Measurements from ENCODE around the gene FBXL17.

The FBXL17 gene

GRCh38 chr5:107893642-107894041 lies 488.3 kb downstream of the FBXL17 start (continued):
- TF ChIP-seq WT1 (tag by site-specific recombination; IDR thresholded peaks at IDR 0.05), result no peak
- TF ChIP-seq ZNF777 (tag by site-specific recombination; IDR thresholded peaks at IDR 0.05; ENCODE audit: borderline replicate concordance), result no peak
- TF ChIP-seq ZNF350 (tag by site-specific recombination; IDR thresholded peaks at IDR 0.05), result no peak
- TF ChIP-seq GLI4 (tag by site-specific recombination; IDR thresholded peaks at IDR 0.05), result no peak
- no peak for TF ChIP-seq ZNF133 (tag by site-specific recombination; IDR thresholded peaks at IDR 0.05)

GRCh38 chr5:107889387-107889786 lies 492.5 kb downstream of the FBXL17 start:
- H3K27ac ChIP-seq (ENCODE audit: extremely low read depth, low read depth, low read length), result no peak overlapping the region
- POLR2A ChIA-PET, result no interaction called here
- no peak overlapping the region for H3K4me3 ChIP-seq (ENCODE audit: low read depth, low read length)
- H3K9me3 ChIP-seq (ENCODE audit: control insufficient read depth, insufficient read depth, low read depth, low read length), result no peaks in the 10 kb centered on the region
- TF ChIP-seq ZBTB44 (tag by site-specific recombination; IDR thresholded peaks at IDR 0.05), result no peak
- no peak for TF ChIP-seq HOXD13 (CRISPR knock-in tag; IDR thresholded peaks at IDR 0.05; ENCODE audit: borderline replicate concordance)
- no peak for TF ChIP-seq ZNF621 (tag by site-specific recombination; IDR thresholded peaks at IDR 0.05)
- TF ChIP-seq ZNF837 (tag by site-specific recombination; IDR thresholded peaks at IDR 0.05), result no peak
- TF ChIP-seq ZNF501 (tag by site-specific recombination; IDR thresholded peaks at IDR 0.05), result no peak
- TF ChIP-seq ZFP69B (tag by site-specific recombination; IDR thresholded peaks at IDR 0.05), result no peak
- TF ChIP-seq ZNF404 (tag by site-specific recombination; IDR thresholded peaks at IDR 0.05), result no peak
- no peak for TF ChIP-seq ZSCAN18 (tag by site-specific recombination; IDR thresholded peaks at IDR 0.05)
- no peak for TF ChIP-seq ZNF585B (tag by site-specific recombination; IDR thresholded peaks at IDR 0.05)
- no peak for TF ChIP-seq MZF1 (tag by site-specific recombination; IDR thresholded peaks at IDR 0.05; ENCODE audit: borderline replicate concordance)
- no peak for TF ChIP-seq YY1 (tag by site-specific recombination; IDR thresholded peaks at IDR 0.05)
- no peak for TF ChIP-seq ZNF211 (tag by site-specific recombination; IDR thresholded peaks at IDR 0.05; ENCODE audit: low read depth)
- no peak for TF ChIP-seq ZNF292 (tag by site-specific recombination; IDR thresholded peaks at IDR 0.05; ENCODE audit: borderline replicate concordance, low read depth)
- TF ChIP-seq PATZ1 (tag by site-specific recombination; IDR thresholded peaks at IDR 0.05), result no peak
- TF ChIP-seq ZNF777 (tag by site-specific recombination; IDR thresholded peaks at IDR 0.05; ENCODE audit: borderline replicate concordance), result no peak
- TF ChIP-seq KLF9 (tag by site-specific recombination; IDR thresholded peaks at IDR 0.05; ENCODE audit: low read depth), result no peak
- TF ChIP-seq GLIS2 (tag by site-specific recombination; IDR thresholded peaks at IDR 0.05), result no peak
- CTCF ChIA-PET, result no interaction called here
- H3K4me1 ChIP-seq (ENCODE audit: control insufficient read depth, insufficient read depth, low read length), result peaks cover 3% of the 10 kb centered on the region; the same call in 1 of the 2 replicates
- no peaks in the 10 kb centered on the region for H3K36me3 ChIP-seq (ENCODE audit: control insufficient read depth in 2 of 2, insufficient read depth in 1 of 2, low read length in 2 of 2)

GRCh38 chr5:107888541-107888940 lies 493.4 kb downstream of the FBXL17 start:
- Histone ChIP-seq H3K36me3 (ENCODE audit: control insufficient read depth in 2 of 2, insufficient read depth in 1 of 2, low read length in 2 of 2) (no peaks in the 10 kb centered on the region), H3K27ac (ENCODE audit: extremely low read depth, low read depth, low read length) (no peak overlapping the region), H3K4me3 (ENCODE audit: low read depth, low read length) (no peak overlapping the region), H3K4me1 (ENCODE audit: control insufficient read depth, insufficient read depth, low read length) (peaks cover 3% of the 10 kb centered on the region; the same call in 1 of the 2 replicates), H3K9me3 (ENCODE audit: control insufficient read depth, insufficient read depth, low read depth, low read length) (no peaks in the 10 kb centered on the region)
- CTCF ChIA-PET, result no interaction called here
- POLR2A ChIA-PET, result no interaction called here
- TF ChIP-seq ZNF521 (tag by site-specific recombination; IDR thresholded peaks at IDR 0.05) (no peak), ZNF362 (tag by site-specific recombination; IDR thresholded peaks at IDR 0.05) (no peak), ZNF16 (tag by site-specific recombination; IDR thresholded peaks at IDR 0.05; ENCODE audit: low read depth) (no peak), GLI2 (tag by site-specific recombination; IDR thresholded peaks at IDR 0.05; ENCODE audit: borderline replicate concordance, low read depth) (no peak), SP3 (tag by site-specific recombination; IDR thresholded peaks at IDR 0.05) (no peak), IKZF3 (tag by site-specific recombination; IDR thresholded peaks at IDR 0.05) (no peak), AEBP2 (tag by site-specific recombination; IDR thresholded peaks at IDR 0.05; ENCODE audit: borderline replicate concordance) (no peak), ZNF660 (tag by site-specific recombination; IDR thresholded peaks at IDR 0.05) (no peak)
